Keratinocyte (primary cell): ENCODE results near the gene GPATCH2. TPM values are rescaled to one million over a fixed set of nuclear protein-coding genes. Genes with fewer than 3 reads are reported as not detected.

Experiments
- DNase-seq: peaks from one replicate; pipeline ENCODE4 v3.0.0-alpha.2; 2011; ENCODE audit warnings: low read depth, missing footprints, low spot score
- FAIRE-seq: peaks from 2 replicates; lab custom pipeline; 2011; peaks lifted over from hg19 to GRCh38; lab: Jason Lieb, UNC
- H2AFZ ChIP-seq: 2 replicates; pipeline ENCODE4 v1.6.0; 2012; ENCODE audit warnings: low read length, control low read depth, inconsistent platforms; ENCODE audit not compliant: control insufficient read depth
- H3K27ac ChIP-seq: 2 replicates; pipeline ENCODE4 v1.5.1; 2011; ENCODE audit warnings: low read length; ENCODE audit not compliant: control insufficient read depth, insufficient read depth
- H3K27me3 ChIP-seq: 3 replicates; pipeline ENCODE4 v1.6.0; 2011; ENCODE audit warnings: low read length; ENCODE audit not compliant: control insufficient read depth, insufficient read depth; ENCODE audit errors: extremely low read depth
- H3K36me3 ChIP-seq, 2 experiments: 2 replicates in 1 of 2; 3 replicates in 1 of 2; pipeline ENCODE4 v1.5.1; 2011; ENCODE audit warnings: low read length in 2 of 2, mild to moderate bottlenecking in 1 of 2; ENCODE audit not compliant: control insufficient read depth in 2 of 2, insufficient read depth in 2 of 2; ENCODE audit errors: extremely low read depth in 1 of 2
- H3K4me1 ChIP-seq: 3 replicates; pipeline ENCODE4 v1.5.1; 2011; ENCODE audit warnings: low read length; ENCODE audit not compliant: control insufficient read depth, insufficient read depth; ENCODE audit errors: extremely low read depth
- H3K4me2 ChIP-seq: 3 replicates; pipeline ENCODE4 v1.6.0; 2011; ENCODE audit warnings: low read depth, low read length; ENCODE audit not compliant: control insufficient read depth, insufficient read depth; ENCODE audit errors: extremely low read depth
- H3K4me3 ChIP-seq, 3 experiments: fragments of 200-600 bp in 1 of 3; sonication (generic) in 1 of 3; 2 replicates in 2 of 3; 3 replicates in 1 of 3; pipeline ENCODE4 v1.5.1; 2011 to 2016; ENCODE audit warnings: low read length in 3 of 3, mild to moderate bottlenecking in 3 of 3, control low read depth in 2 of 3, inconsistent platforms in 1 of 3, low read depth in 1 of 3, mixed read lengths in 1 of 3, mixed run types in 1 of 3, moderate library complexity in 1 of 3; ENCODE audit not compliant: control insufficient read depth in 2 of 3, insufficient read depth in 2 of 3; ENCODE audit errors: extremely low read depth in 1 of 3
- H3K79me2 ChIP-seq: 2 replicates; pipeline ENCODE4 v1.6.0; 2012; ENCODE audit warnings: low read length; ENCODE audit not compliant: control insufficient read depth, insufficient read depth
- H3K9ac ChIP-seq: 3 replicates; pipeline ENCODE4 v1.6.0; 2011; ENCODE audit warnings: low read length; ENCODE audit not compliant: control insufficient read depth, insufficient read depth; ENCODE audit errors: extremely low read depth
- H3K9me1 ChIP-seq: 3 replicates; pipeline ENCODE4 v1.6.0; 2011; ENCODE audit warnings: low read length; ENCODE audit not compliant: control insufficient read depth, insufficient read depth; ENCODE audit errors: extremely low read depth
- H3K9me3 ChIP-seq: 2 replicates; pipeline ENCODE4 v1.5.1; 2012; ENCODE audit warnings: low read depth, low read length; ENCODE audit not compliant: control insufficient read depth
- H4K20me1 ChIP-seq: 3 replicates; pipeline ENCODE4 v1.6.0; 2011; ENCODE audit warnings: low read length; ENCODE audit not compliant: control insufficient read depth, insufficient read depth; ENCODE audit errors: extremely low read depth
- CTCF ChIP-seq, 3 experiments: IDR thresholded peaks in 1 of 3; conservative IDR thresholded peaks in 1 of 3; optimal IDR thresholded peaks in 1 of 3; 2 replicates in 2 of 3; 3 replicates in 1 of 3; pipeline versions ENCODE3 to v1.5.1; 2011; ENCODE audit warnings: low read length in 3 of 3, mild to moderate bottlenecking in 3 of 3, moderate library complexity in 2 of 3, control low read depth in 1 of 3, inconsistent platforms in 1 of 3; ENCODE audit not compliant: insufficient read depth in 2 of 3; ENCODE audit errors: extremely low read depth in 1 of 3
- EZH2 ChIP-seq: IDR thresholded peaks from one replicate; pipeline ENCODE4 v1.6.1; 2012; ENCODE audit warnings: inconsistent platforms, mild to moderate bottlenecking, low read length, moderate library complexity
- dilution Hi-C: fragments of 300-500 bp; cut with MboI; formaldehyde crosslinking; loops from one replicate; pipeline ENCODE4 v1.7.0; 2020; ENCODE audit warnings: low sequenced_read_pairs; ENCODE audit not compliant: extremely low pct_ligation_motif_present
- polyA plus RNA-seq, 5 experiments: library from polyadenylated mRNA; depleted of rRNA in 3 of 5; stranded (reverse) in 3 of 5; stranded (forward) in 1 of 5; unstranded in 1 of 5; fragments of >200 nt; gene quantifications; 1 replicate in 1 of 5; 2 replicates in 3 of 5; 3 replicates in 1 of 5; pipeline versions ENCODE4 v1.2.1 to v1.2.3, GENCODE V29; 2011 to 2012; ENCODE audit warnings: missing spikeins in 2 of 5, low read depth in 1 of 5, low replicate concordance in 1 of 5

Gene GPATCH2
- polyA plus RNA-seq, 1 donor (not counting 4 experiments of a cell fraction or from before 2014, with no cell fraction given): 15.7 TPM

DNA sequence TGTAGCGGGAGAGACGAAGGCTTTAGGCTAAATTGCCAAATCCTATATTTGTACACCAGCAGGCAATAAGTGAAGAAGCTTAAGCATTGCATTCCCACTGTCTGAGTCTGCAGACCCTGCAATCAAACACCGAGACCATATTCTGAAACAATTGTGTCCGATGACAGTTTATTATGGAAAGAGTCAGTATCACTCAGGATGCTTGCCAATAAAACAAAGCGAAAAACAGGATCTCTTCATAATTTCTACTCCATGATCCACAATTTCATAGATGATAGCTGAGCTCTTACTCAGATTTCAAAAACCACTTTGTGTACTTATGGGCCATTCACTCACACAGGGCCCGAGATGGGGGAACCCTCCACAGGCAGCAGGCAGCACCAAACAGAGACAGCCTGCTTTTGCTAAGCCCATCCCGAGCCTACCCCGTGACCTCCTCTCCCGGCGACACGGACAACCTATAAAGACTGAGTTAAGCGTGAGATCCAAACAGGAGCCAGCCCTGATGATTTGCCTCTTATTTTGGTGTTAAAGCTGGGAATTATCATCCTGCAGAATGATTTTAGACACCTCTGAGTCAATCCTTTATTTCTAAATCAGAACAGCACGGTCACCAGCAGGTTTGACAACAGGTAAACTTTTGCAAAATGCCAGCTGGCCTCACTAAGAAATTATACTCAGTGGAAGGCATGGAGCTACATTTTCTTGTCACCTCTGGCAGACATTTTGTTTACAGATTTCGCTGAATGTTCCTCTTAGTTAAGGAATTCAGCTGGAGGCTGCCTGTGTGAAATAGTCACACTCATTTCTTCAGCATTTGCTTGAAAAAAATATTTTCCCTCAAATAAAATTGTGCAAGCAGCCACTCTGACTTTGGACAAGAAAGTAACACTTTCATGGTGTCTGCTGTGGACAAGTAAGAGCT lies 212.4 kb downstream of the GPATCH2 start:
- no peak overlapping the region for H3K27ac ChIP-seq
- FAIRE-seq: no peak
- dilution Hi-C loops: no loop called here

DNA sequence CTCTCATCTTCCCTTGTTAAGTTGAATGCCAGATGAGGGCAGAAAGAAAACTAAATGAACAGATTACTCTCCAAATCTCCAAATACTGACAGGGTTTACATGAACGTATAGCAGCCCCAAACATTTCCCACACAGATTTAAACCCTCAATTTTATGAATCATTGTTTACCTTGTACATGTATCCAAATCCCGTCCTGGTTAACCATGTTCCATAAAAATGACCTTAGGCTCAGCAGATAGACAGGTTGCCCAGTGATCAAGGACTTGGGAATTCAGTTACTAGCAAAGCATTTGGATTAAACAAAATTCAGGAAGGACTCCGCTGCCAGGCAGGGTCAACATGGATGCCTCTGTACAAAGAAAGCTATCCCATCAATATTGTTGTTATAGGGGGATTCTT lies 213.5 kb downstream of the GPATCH2 start:
- no peak for TF ChIP-seq CTCF (optimal IDR thresholded peaks at IDR 0.05 in 1 of 3, IDR thresholded peaks at IDR 0.05 in 1 of 3, conservative IDR thresholded peaks at IDR 0.05 in 1 of 3; ENCODE audit: extremely low read depth in 1 of 3, insufficient read depth in 2 of 3, low read length in 3 of 3)
- no peak for TF ChIP-seq EZH2
- Histone ChIP-seq H3K9me3 (no peaks in the 10 kb centered on the region), H3K4me3 (no peak overlapping the region), H3K4me2 (no peak overlapping the region), H3K9ac (no peak overlapping the region), H3K9me1 (no peaks in the 10 kb centered on the region), H3K4me1 (no peaks in the 10 kb centered on the region), H4K20me1 (no peaks in the 10 kb centered on the region), H2AFZ (no peak overlapping the region), H3K36me3 (no peaks in the 10 kb centered on the region), H3K79me2 (no peaks in the 10 kb centered on the region), H3K27me3 (no peaks in the 10 kb centered on the region), H3K27ac (no peak overlapping the region)
- no peak for FAIRE-seq
- dilution Hi-C loops: no loop called here
- DNase-seq: no peak

More for the DNA sequence above, 212.4 kb downstream of the GPATCH2 start:
- H3K4me1 ChIP-seq: no peaks in the 10 kb centered on the region
- H2AFZ ChIP-seq: no peak overlapping the region
- no peak overlapping the region for H3K4me2 ChIP-seq
- DNase-seq: no peak
- TF ChIP-seq EZH2 (no peak), CTCF (optimal IDR thresholded peaks at IDR 0.05 in 1 of 3, IDR thresholded peaks at IDR 0.05 in 1 of 3, conservative IDR thresholded peaks at IDR 0.05 in 1 of 3; ENCODE audit: extremely low read depth in 1 of 3, insufficient read depth in 2 of 3, low read length in 3 of 3) (no peak)
- H3K9me1 ChIP-seq: no peaks in the 10 kb centered on the region
- H3K9ac ChIP-seq: no peak overlapping the region
- H3K79me2 ChIP-seq: no peaks in the 10 kb centered on the region
- H4K20me1 ChIP-seq: no peaks in the 10 kb centered on the region
- no peaks in the 10 kb centered on the region for H3K36me3 ChIP-seq
- no peaks in the 10 kb centered on the region for H3K9me3 ChIP-seq
- no peak overlapping the region for H3K4me3 ChIP-seq
- H3K27me3 ChIP-seq: no peaks in the 10 kb centered on the region
